Activated T-helper 17 cell treated with anti-CD3 and anti-CD28 coated beads, Interleukin-2, amount 50 U/mL, for 72 hours (primary cell): ENCODE measurements around the gene KCNQ1. TPM values are rescaled to one million over a fixed set of nuclear protein-coding genes. Genes with fewer than 3 reads are reported as not detected.
A peak's percentile ranks its signal among the peaks of the same experiment; 100 is the strongest.

Experiments
- ATAC-seq: fragments of 150-1000 bp; cut with Tn5 transposase; replicated peaks from 2 replicates; pipeline ENCODE4 v1.10.0; 2021; ENCODE audit warnings: mild to moderate bottlenecking, moderate library complexity
- H3K27ac Mint-ChIP-seq: one replicate; pipeline ENCODE4 v1.8.0; 2022; ENCODE audit warnings: mixed read lengths
- H3K27me3 Mint-ChIP-seq: one replicate; pipeline ENCODE4 v1.8.0; 2022; ENCODE audit warnings: mixed read lengths
- H3K36me3 Mint-ChIP-seq: one replicate; pipeline ENCODE4 v1.8.0; 2022; ENCODE audit warnings: low read depth, mild to moderate bottlenecking, mixed read lengths
- H3K4me1 Mint-ChIP-seq: one replicate; pipeline ENCODE4 v1.8.0; 2022; ENCODE audit warnings: mixed read lengths
- H3K4me3 Mint-ChIP-seq: one replicate; pipeline ENCODE4 v1.8.0; 2022; ENCODE audit warnings: mild to moderate bottlenecking, mixed read lengths
- H3K9me3 Mint-ChIP-seq: one replicate; pipeline ENCODE4 v1.8.0; 2022; ENCODE audit warnings: mixed read lengths
- total RNA-seq, 2 donors: library from RNA; stranded (reverse); gene quantifications; one replicate each; pipeline ENCODE4 v1.2.3, GENCODE V29; 2022

The KCNQ1 gene
- total RNA-seq, 2 donors from 2014 or later, result 7.0 to 9.7 TPM

- H3K4me1 Mint-ChIP-seq, result no peaks in the 10 kb centered on the region
- H3K4me3 Mint-ChIP-seq, result no peak overlapping the region
- H3K27me3 Mint-ChIP-seq, result no peaks in the 10 kb centered on the region
- H3K36me3 Mint-ChIP-seq, result no peaks in the 10 kb centered on the region
- H3K27ac Mint-ChIP-seq, result no peak overlapping the region
- ATAC-seq, result no peak
- H3K9me3 Mint-ChIP-seq, result peaks cover 9% of the 10 kb centered on the region
These were observed 383.9 kb downstream of the KCNQ1 start for GRCh38 chr11:2828585-2829330.

GRCh38 chr11:2830030-2830812, 385.4 kb downstream of the KCNQ1 start:
- no peak for ATAC-seq
- no peak overlapping the region for H3K4me3 Mint-ChIP-seq
- H3K27me3 Mint-ChIP-seq, result no peaks in the 10 kb centered on the region
- no peak overlapping the region for H3K27ac Mint-ChIP-seq
- no peaks in the 10 kb centered on the region for H3K36me3 Mint-ChIP-seq
- H3K4me1 Mint-ChIP-seq, result no peaks in the 10 kb centered on the region
- H3K9me3 Mint-ChIP-seq, result peaks cover 9% of the 10 kb centered on the region

DNA sequence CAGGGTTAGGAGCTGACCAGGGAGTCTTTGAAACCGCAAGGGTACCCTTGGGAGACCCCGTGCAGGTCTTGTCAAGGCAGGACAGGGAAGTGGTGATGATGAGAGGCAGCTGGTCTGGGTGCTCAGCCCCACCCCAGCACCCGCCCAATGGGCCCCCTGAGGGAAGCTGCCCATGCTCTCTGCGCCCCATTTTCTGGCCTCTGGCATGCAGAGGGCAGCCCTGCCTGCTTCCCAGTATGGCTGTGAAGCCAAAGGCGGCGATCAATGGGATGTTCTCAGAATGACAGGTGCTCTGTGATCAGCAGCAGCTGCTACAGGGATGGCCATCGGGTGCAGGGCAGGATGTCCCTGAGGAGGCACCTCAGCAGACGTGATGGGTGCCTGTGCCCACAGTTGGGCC, 386.1 kb downstream of the KCNQ1 start:
- H3K4me3 Mint-ChIP-seq, result no peak overlapping the region
- peaks cover 9% of the 10 kb centered on the region for H3K9me3 Mint-ChIP-seq
- H3K4me1 Mint-ChIP-seq, result peaks cover 3% of the 10 kb centered on the region
- no peak overlapping the region for H3K27ac Mint-ChIP-seq
- no peak for ATAC-seq
- H3K27me3 Mint-ChIP-seq, result no peaks in the 10 kb centered on the region
- no peaks in the 10 kb centered on the region for H3K36me3 Mint-ChIP-seq

DNA sequence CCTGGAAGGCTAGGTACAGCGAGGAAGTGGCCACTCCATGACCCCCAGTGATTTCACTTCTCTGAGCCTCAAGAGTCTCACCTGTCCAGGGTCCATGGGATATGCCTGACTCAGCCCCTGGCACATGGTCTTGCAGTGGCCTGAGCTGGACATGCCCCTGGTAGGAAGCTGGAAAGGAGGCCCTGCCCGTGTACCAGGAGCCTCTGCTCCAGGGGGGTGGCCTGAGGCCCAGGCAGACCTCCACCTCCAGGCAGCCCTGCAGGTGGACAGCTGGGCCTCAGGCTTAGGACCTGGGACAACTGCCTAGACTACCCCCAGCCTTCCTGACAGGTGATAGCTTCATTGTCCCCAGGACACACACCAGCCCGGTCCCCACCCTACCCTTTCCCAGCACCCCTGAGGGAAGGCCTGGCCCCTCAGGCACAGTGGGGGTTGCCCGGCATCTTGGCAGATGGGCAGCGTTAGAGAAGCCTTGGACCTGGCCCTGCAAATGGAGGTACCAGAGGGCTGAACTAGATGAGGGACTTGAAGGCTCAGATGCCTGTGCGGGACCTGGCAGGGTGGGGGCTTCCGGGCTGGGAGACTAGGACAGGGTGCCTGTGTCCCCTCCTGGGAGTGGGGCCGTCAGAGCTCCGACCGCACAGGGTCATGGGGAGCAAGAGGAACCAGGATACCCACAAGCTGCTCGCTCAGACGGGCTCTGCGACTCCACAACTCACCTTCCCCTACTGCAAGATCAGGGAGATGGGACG, 387.1 kb downstream of the KCNQ1 start:
- peaks cover 5% of the 10 kb centered on the region for H3K4me1 Mint-ChIP-seq
- ATAC-seq, result no peak
- H3K27ac Mint-ChIP-seq, result no peak overlapping the region
- peaks cover 9% of the 10 kb centered on the region for H3K9me3 Mint-ChIP-seq
- H3K27me3 Mint-ChIP-seq, result no peaks in the 10 kb centered on the region
- no peak overlapping the region for H3K4me3 Mint-ChIP-seq
- no peaks in the 10 kb centered on the region for H3K36me3 Mint-ChIP-seq

DNA sequence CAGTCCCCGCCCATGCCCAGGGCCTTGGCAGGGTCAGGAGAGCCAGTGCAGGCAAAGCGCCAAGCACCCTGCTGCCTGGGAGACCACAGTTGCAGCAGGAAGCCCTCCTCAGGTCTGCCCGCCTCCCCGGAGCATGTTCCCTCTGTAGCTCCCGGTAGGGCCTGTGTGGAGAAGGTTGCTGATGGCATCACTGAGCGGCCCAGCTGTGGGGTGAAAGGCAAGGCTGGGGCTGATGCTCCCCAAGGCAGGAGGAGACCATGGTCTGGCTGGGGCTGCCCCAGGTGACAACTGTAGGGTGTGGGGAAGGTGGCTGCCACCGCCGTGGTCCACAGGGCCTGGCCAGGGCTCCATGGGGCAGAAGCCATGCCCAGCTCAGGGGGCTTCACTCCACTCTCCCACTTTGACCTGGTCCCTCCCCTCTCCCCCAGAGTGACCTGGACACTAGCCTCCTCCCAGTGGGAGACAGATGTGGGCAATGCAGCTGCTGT, 387.8 kb downstream of the KCNQ1 start:
- Mint-ChIP-seq H3K9me3 (peaks cover 9% of the 10 kb centered on the region), H3K27ac (no peak overlapping the region), H3K27me3 (no peaks in the 10 kb centered on the region), H3K4me1 (peaks cover 5% of the 10 kb centered on the region), H3K36me3 (no peaks in the 10 kb centered on the region), H3K4me3 (no peak overlapping the region)
- ATAC-seq, result no peak

DNA sequence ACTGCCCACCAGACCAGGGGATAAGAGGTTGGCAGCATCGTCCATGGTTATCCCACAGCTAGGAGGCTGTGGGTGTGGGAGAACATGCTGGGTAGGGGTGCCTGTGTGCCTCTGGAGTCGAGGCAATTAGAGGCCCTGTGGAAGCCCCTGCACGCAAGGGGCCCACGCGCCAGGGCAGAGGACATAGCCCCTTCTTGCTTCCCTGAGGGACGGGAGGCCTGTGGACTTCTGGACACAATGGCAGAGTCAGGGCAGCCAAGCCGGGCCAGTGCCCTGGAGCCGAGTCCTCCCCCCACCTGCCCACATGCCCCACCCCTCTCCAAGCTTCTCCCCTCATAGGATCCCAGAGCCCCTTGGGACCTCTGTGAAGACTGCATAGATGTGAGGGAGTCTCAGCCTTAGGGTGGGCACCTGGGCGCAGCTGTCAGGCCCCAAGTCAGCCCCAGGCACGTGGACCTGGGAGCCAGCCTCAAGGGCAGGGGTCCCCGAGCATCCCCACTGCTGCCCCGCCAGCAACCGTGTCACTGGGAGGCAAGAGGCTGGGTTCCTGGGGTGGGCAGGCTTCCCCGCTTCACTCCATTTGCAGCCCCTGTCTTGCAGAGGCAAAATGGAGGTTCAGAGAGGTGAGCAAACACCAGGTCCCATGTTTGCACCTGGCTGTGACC, 388.4 kb downstream of the KCNQ1 start:
- Mint-ChIP-seq H3K9me3 (peaks cover 8% of the 10 kb centered on the region), H3K36me3 (no peaks in the 10 kb centered on the region), H3K27ac (no peak overlapping the region), H3K4me1 (peaks cover 5% of the 10 kb centered on the region), H3K27me3 (no peaks in the 10 kb centered on the region), H3K4me3 (no peak overlapping the region)
- ATAC-seq, result no peak

- H3K9me3 Mint-ChIP-seq, result peaks cover under 1% of the 10 kb centered on the region
- ATAC-seq, result no peak
- peaks cover 5% of the 10 kb centered on the region for H3K4me1 Mint-ChIP-seq
- no peak overlapping the region for H3K4me3 Mint-ChIP-seq
- no peaks in the 10 kb centered on the region for H3K36me3 Mint-ChIP-seq
- H3K27me3 Mint-ChIP-seq, result no peaks in the 10 kb centered on the region
- no peak overlapping the region for H3K27ac Mint-ChIP-seq
These were observed 389.1 kb downstream of the KCNQ1 start for GRCh38 chr11:2833716-2834502.

- H3K27ac Mint-ChIP-seq, result no peak overlapping the region
- H3K4me3 Mint-ChIP-seq, result no peak overlapping the region
- no peaks in the 10 kb centered on the region for H3K9me3 Mint-ChIP-seq
- H3K27me3 Mint-ChIP-seq, result no peaks in the 10 kb centered on the region
- H3K4me1 Mint-ChIP-seq, result peaks cover 5% of the 10 kb centered on the region
- no peak for ATAC-seq
- no peaks in the 10 kb centered on the region for H3K36me3 Mint-ChIP-seq
These were observed 389.9 kb downstream of the KCNQ1 start for GRCh38 chr11:2834503-2835273.

DNA sequence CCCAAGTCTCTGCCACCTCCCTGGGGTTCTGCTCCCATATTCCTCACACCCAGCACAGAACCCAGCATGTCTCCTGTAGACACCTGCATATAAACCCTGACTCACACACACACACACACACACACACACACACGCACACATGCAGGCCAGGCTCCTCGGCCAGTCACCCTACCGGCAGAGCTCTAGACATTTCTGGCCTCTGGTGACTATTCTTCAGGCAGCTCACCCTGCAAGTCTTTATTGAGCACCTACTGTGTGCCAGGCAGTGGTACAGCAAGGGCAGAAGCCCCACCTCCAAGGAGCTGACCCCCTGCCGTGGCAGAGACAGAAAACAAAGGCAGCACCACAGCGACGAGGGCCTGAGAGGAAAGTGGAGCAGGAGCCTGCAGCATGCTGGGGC, 390.5 kb downstream of the KCNQ1 start:
- peaks cover 5% of the 10 kb centered on the region for H3K4me1 Mint-ChIP-seq
- H3K27ac Mint-ChIP-seq, result peak overlapping the region; percentile 14
- ATAC-seq, result no peak
- no peaks in the 10 kb centered on the region for H3K27me3 Mint-ChIP-seq
- no peaks in the 10 kb centered on the region for H3K36me3 Mint-ChIP-seq
- no peak overlapping the region for H3K4me3 Mint-ChIP-seq
- no peaks in the 10 kb centered on the region for H3K9me3 Mint-ChIP-seq

DNA sequence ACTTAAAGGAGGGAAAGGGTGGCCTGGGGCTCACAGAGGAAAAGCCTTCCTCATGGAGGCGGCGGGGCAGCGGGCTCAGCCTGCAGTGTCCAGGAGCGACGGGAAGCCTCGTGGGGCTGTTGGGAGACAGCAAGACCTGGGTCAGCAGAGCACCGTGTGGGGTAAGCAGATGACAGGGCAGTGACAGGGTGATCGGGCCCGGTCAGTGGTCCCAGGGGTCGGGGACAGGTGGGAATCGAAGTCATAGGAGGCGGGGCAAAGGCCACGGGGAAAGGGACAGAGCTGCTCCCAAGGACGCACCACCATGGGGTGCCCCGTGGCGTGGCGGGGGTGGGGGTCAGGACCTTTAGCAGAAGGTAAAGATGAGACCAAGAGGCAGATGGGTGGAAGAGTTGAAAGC, 390.9 kb downstream of the KCNQ1 start:
- no peaks in the 10 kb centered on the region for H3K36me3 Mint-ChIP-seq
- H3K4me3 Mint-ChIP-seq, result no peak overlapping the region
- ATAC-seq, result no peak
- no peaks in the 10 kb centered on the region for H3K27me3 Mint-ChIP-seq
- H3K9me3 Mint-ChIP-seq, result no peaks in the 10 kb centered on the region
- H3K27ac Mint-ChIP-seq, result peak overlapping the region; percentile 14
- peaks cover 5% of the 10 kb centered on the region for H3K4me1 Mint-ChIP-seq

- H3K4me1 Mint-ChIP-seq, result peaks cover 5% of the 10 kb centered on the region
- H3K27me3 Mint-ChIP-seq, result no peaks in the 10 kb centered on the region
- H3K4me3 Mint-ChIP-seq, result no peak overlapping the region
- H3K36me3 Mint-ChIP-seq, result no peaks in the 10 kb centered on the region
- H3K27ac Mint-ChIP-seq, result no peak overlapping the region
- no peaks in the 10 kb centered on the region for H3K9me3 Mint-ChIP-seq
- no peak for ATAC-seq
These were observed 391.7 kb downstream of the KCNQ1 start for GRCh38 chr11:2836315-2837095.

- H3K36me3 Mint-ChIP-seq, result no peaks in the 10 kb centered on the region
- peaks cover 5% of the 10 kb centered on the region for H3K4me1 Mint-ChIP-seq
- H3K27ac Mint-ChIP-seq, result no peak overlapping the region
- H3K27me3 Mint-ChIP-seq, result no peaks in the 10 kb centered on the region
- no peak for ATAC-seq
- H3K9me3 Mint-ChIP-seq, result no peaks in the 10 kb centered on the region
- H3K4me3 Mint-ChIP-seq, result no peak overlapping the region
These were observed 392.3 kb downstream of the KCNQ1 start for GRCh38 chr11:2837096-2837601.
